Amniotic stem cell (primary cell): ENCODE results near the gene HCFC2.
"Not testable (repeated sequence)": the region's sequence is repeated elsewhere in the genome, so short reads cannot be mapped to it uniquely, and the experiment has no call there.

Source experiments
- DNase-seq: peaks from one replicate; lab custom pipeline; 2025; lab: John Stamatoyannopoulos, UW

HCFC2 gene

DNA sequence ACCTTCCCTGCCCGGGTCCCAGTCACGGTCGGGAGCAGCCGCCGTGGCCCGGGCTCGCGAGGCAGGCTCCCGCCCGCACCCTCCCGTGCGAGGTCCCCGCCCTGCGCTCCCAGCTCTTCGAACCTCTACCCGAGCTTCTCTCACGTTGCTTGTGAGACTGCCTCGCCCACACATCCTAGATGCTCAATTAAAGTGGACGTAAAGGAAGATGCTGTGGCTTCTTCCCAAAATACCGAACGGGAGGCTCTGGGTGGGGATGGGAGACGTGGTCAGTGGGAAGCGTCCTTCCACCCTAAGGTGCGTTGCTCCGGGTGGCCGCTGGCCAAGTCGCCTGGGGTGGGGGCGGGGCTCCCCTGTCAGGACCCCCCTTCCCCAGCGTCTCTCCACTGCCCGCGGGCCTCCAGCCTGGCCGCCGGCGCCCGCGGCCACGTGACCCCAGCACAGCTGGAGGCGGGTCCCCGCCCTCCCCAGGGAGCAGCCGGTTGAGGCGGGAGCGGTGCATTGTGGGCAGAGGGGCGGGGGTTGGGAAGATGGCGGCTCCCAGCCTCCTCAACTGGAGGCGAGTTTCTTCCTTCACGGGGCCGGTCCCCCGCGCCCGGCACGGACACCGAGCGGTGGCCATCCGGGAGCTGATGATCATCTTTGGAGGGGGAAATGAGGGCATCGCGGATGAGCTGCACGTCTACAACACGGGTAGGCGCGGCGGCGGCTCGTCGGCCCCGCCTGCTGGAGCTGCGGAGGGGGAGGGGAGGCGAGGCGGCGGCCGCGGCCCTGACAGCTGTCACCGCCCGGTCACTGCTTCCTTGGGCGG, at the start of gene HCFC2:
Gene HCFC2 (plus strand): TSS at position 501 of the 811 bp plus-strand sequence. CDS start 30 bp downstream, at position 531.
- peak; percentile 80 for DNase-seq

GRCh38 chr12:104021862-104022261, 42.5 kb upstream of the HCFC2 start:
- DNase-seq, result not testable (repeated sequence)

DNA sequence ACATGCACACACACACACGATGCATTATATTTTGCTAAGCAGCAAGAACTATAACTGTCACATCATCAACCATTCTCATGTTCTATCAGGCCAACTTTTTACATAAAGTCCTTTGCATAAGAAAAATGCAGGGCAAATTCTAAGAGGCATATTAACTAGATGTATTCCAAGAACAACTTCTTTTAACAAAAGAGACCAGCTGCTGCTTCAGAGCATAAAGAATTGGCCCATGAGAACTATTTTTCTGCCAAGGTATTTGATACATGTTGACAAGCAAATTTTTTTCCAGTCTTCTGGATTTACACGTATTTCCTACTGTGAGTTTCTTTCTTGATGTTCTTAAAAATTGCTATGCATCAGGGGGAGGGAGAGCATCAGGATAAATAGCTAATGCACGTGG, 41.5 kb upstream of the HCFC2 start:
- no peak for DNase-seq

DNA sequence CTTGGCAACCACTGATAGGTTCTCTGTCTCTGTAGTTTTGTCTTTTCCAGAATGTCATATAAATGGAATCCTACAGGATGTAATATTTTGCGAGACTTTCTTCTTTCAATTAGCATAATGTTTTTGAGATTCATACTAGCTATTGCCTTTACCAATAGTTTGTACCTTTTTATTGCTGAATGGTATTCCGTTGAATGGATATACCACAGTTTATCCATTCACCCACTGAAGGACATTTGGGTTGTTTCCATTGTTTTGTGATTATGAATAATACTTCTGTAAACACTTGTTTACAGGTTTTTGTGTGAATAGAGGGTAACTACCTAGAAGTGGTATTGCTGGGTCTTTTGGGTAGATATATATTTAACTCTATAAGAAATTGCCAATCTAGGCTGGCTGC, 40.6 kb upstream of the HCFC2 start:
- DNase-seq, result no peak

DNA sequence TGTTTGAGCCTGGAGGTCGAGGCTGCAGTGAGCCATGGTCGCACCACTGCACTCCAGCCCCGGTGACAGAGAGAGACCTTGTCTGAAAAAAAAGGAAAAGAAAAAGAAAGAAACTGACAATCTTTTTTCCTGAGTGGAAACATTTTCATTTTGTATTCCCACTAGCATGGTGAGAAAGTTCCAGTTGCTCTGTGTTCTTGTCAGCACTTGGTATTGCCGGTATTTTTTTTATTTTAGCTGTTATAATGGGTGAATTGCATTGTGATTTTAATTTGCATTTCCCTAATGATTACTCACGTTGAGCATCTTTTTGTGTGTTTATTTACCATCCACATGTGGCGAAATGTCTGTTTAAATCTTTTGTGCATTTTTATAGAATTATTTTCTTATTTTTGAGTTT, 40.0 kb upstream of the HCFC2 start:
- no peak for DNase-seq

DNA sequence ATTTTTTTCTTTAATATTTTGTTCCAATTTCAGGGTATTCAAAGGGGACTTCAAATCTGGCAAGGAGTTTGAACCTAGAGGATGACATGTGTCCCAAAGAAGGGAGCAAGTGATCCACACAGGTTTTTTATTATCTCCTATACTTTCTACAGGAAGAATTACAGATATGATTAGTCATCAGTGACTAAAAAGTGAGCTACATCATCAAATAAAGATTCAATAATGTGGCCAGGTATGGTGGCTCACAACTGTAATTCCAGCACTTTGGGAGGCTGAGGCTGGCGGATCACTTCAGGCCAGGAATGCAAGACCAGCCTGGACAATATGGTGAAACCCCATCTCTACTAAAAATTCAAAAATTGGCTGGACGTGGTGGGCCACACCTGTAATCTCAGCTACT, 38.6 kb upstream of the HCFC2 start:
- no peak for DNase-seq

DNA sequence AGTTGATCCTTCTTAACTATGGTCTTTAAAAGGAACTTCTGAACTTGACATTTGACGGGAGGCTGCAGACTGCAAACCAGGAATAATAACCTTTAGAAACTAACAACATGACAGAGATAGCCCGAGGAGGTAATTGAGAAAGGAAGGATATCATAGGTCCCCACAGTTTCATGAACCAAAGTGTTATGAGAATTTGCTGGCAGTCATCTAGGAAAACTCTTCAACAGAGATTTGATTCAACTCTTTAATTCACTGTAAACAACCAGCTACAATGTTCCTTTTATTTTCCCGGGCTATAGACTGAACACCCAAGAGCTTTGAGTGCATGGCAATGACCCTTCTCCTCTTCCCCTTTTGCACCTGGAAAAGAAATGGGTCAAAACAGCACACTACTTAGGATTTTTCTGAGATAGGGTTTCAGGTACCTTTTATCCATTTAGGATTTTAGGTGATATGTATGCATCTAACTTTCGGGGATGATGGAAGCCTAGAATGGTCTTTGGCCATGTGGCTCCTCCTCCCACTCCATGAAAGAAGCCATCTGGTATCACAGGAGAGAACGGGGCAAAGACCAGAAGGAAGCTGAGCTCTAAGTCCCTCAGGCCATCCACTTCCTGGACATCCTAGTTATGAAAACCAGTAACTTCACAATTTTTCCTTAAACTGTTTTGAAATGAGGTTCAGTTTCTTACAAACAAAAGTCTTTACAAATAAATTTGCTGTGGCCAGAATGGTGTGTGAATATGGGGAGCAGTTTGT, 37.3 kb upstream of the HCFC2 start:
- no peak for DNase-seq

DNA sequence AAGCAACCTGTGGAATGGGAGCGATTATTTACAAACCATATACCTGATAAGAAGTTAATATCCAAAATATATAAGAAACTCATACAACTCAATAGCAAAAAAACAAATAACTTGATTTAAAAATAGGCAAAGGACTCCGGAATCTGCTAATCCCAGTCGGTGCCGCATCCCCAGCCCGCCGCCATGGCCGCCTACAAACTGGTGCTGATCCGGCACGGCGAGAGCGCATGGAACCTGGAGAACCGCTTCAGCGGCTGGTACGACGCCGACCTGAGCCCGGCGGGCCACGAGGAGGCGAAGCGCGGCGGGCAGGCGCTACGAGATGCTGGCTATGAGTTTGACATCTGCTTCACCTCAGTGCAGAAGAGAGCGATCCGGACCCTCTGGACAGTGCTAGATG, 33.7 kb upstream of the HCFC2 start:
- not testable (repeated sequence) for DNase-seq

- not testable (repeated sequence) for DNase-seq
Observed at GRCh38 chr12:104036143-104036542, 28.2 kb upstream of the HCFC2 start.

GRCh38 chr12:104039769-104040168, 24.6 kb upstream of the HCFC2 start:
- not testable (repeated sequence) for DNase-seq

DNA sequence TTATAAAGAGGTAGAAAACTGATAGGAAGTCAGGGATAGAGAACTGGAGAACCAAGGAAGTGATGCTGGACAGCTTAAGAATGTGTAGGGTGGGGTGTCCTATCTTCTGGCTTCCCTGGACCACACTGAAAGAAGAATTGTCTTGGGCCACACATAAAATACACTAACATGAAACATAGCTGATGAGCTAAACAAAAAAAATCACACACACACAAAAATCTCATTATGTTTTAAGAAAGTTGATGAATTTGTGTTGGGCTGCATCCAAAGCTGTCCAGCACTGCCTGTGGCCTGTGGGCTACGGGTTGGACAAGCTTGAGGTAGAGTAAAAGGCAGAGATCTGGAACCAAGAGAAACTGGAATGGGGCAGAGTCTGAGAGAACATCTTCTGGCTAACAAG, 21.8 kb upstream of the HCFC2 start:
- no peak for DNase-seq

- DNase-seq, result no peak
Observed at GRCh38 chr12:104044158-104044557, 20.2 kb upstream of the HCFC2 start.

DNA sequence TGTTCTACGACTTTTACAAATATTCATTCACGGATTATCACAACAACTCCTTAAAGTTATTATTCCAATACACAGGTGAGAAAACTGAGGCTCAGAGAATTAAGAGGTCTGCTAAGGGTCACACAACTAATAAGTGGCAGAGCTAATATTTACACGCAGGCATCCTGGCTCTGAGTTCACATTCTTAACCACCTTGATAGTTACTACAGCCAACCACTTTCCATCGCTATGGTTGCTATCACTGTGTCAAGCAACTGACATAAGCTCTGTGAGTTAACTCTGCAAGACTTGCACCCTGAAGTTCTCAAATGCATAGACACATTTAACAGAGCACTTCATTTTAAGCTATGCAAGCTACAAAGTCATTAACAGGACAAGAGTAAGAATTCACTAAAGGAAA, 18.0 kb upstream of the HCFC2 start:
- DNase-seq, result no peak

DNA sequence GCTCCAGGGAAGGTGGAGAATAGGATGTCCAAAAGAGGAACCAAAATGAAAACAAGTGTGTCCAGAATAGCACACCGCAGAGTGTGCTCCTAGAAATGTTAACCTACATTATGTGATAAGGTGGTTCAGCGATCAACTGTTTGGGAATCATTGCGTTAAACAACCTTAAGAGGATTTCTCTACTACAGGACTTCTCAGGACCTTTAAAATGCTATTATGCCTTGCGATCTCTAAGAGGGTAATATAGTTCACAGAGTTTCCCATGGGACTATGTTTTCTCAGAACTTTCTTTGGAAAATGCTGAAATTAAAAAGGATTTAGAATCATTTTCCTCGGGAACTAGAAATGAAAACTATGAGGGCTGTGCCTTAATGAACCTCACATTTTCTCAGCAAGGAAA, 16.2 kb upstream of the HCFC2 start:
- no peak for DNase-seq

DNA sequence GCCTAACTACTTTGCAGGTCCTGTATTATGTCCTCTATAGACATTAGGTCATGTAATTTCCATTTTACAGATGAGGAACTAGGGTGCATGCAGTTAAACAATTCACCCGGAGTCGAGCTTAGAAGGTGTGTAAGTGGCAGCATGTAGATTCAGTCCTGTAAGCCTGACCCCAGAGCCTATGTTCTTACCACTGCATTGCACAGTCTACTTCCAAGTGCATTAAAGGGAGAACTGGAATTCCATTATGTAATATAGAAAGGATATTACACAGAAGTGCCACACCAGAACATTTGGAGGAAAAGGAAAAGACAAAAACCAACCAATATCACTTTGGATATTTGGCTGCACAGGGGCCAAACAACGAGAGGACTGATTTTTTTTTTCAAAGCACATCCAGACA, 15.5 kb upstream of the HCFC2 start:
- no peak for DNase-seq

DNA sequence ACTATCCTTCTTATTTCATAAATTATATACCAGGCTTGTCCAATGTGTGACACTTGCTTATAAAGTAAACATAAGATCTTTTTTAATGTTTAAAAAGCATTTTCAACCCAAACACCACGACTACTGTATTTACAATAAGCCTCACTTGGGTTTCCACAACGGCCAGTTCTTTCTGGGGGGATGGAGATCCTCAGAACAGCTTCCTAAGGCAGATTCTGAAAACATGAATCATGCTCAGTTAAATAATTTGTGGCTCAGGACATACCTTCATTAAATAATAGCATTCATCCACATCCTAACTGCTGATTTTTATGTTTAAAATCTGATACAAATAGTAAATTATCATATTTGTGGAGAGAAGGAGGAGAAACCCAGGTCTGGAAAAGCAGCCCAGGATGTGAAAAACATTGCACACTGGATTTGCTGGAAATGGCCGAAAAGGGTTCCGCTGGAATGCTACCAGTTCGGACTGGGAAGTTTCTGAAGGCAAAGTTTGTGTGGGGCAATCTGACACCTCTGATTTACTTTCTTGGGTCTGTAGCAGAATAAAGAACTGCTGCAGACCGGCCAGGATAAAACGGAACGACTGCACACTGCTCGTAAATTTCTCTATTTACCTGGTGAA, 14.9 kb upstream of the HCFC2 start:
- DNase-seq, result peak; percentile 21

DNA sequence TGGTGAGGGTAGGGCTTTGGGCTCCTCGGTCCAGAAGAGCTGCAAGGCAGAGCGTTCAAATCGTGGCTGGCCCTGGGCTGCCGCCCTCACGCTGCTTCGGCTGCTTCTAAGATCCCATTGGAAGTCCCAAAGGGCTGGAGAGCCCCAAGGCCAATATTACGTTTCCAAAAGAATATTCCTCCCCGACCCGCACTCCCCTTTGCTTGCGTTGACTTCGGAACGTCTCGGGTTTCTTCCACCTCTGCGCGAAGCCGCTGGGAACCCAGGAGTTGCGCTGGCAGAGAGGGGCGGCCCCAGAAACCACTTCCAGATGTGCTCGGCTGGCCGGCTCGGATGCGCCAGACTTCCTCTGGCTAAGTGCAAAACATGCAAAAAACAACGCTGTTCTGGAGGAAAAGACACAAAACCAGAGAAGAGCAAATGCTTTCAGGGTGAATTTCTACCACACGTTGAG, 14.4 kb upstream of the HCFC2 start, which contains the start of gene GLT8D2:
Gene GLT8D2 (minus strand): TSS at position 285 of the 454 bp plus-strand sequence. CDS start 30,539 bp downstream, outside the sequence.
- DNase-seq, result peak; percentile 70

DNA sequence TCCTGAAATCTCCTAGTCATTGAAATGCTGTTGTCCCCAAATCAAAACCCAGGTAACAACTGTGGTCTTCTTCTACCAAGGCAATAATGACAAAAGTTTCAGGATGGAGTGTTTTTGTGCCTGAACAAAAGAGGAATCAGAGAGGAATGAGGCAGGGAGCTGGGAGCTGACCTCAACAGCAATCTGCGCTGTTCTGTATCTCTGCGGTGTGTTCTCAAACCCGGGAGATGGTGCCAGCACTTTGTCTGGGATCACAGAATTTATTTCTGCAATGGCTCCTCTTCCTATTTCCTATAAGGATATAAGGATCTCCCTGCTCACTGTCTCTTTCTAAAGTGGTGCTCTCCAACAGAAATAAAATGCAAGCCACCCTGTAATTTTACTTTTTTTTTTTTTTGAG, 13.9 kb upstream of the HCFC2 start:
- no peak for DNase-seq

- DNase-seq, result no peak
Observed at GRCh38 chr12:104054681-104055346, 9.5 kb upstream of the HCFC2 start.

DNA sequence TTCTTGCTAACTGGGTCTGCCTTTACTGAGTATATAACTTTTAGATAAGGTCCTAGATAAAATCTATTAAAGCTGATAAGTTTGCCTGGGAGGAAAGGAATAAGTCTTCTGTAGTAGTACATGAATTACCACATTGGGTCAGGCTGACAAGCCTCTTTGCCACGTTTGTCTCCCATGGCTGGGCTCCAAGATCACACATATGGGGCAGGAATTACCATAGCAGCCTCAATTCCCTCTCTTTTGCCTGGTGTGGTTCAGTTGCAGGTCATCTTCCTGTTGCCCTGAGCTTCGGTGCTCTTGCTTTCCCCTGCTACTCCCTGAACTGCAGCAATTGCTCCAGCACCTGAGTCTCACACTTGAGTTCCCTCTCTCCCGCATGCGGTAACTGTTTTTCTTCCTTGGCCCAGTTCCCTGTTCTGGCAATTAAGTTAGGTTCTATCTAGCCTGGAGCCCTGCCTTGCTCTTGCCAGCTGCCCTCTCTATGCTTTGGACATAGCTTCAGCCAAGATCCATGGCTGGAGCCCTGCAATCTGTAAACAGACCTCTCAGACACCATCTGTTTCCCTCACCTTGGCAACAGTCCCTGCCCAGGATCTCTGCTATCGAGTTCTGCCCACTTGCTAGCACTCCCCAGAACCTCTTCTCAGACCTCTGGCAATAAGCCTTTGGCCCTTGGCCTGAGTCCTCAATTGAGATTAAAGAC, 8.5 kb upstream of the HCFC2 start:
- DNase-seq, result no peak

- no peak for DNase-seq
Observed at GRCh38 chr12:104056419-104056972, 7.8 kb upstream of the HCFC2 start.
